Right lobe of liver (tissue), 6 donors: ENCODE measurements around the gene CCNL1. TPM values are rescaled to one million over a fixed set of nuclear protein-coding genes. Genes with fewer than 3 reads are reported as not detected.

ENCODE experiments used
- ATAC-seq, 4 donors: fragments of 200-7000 bp; cut with Tn5 transposase; one replicate each; pipeline ENCODE4 v1.9.1; 2020; ENCODE audit warnings: mild to moderate bottlenecking in 4 of 4, moderate library complexity in 4 of 4
- DNase-seq, 3 donors: peaks; one replicate each; pipeline ENCODE4 v3.0.0-alpha.2; 2020
- H3K27ac ChIP-seq, 3 donors: fragments of 200-600 bp; one replicate each; pipeline ENCODE4 v1.8.0; 2022
- H3K27me3 ChIP-seq, 2 donors: fragments of 200-600 bp; one replicate each; pipeline ENCODE4 v1.8.0; 2022
- H3K36me3 ChIP-seq, 4 donors: fragments of 200-600 bp; sonication (generic) in 1 of 4; one replicate each; pipeline versions ENCODE4 v1.5.1 to v1.8.0; 2017 to 2022; ENCODE audit warnings: control low read depth in 1 of 4
- H3K4me1 ChIP-seq, 4 donors: fragments of 200-600 bp; sonication (generic) in 1 of 4; one replicate each; pipeline versions ENCODE4 v1.5.1 to v1.8.0; 2017 to 2022; ENCODE audit warnings: control low read depth in 1 of 4
- H3K4me3 ChIP-seq, 3 donors: fragments of 200-600 bp; one replicate each; pipeline ENCODE4 v1.8.0; 2022
- H3K9me3 ChIP-seq, 4 donors: fragments of 200-600 bp; sonication (generic) in 1 of 4; one replicate each; pipeline versions ENCODE4 v1.5.1 to v1.8.0; 2017 to 2022; ENCODE audit warnings: control low read depth in 1 of 4
- POLR2A ChIP-seq: fragments of 450-650 bp; IDR thresholded peaks from one replicate; pipeline ENCODE4 v1.6.1; 2017; ENCODE audit warnings: antibody characterized with exemption, mild to moderate bottlenecking
- WGBS: methylation state at CpG from one replicate; pipeline ENCODE4 v1.1.6; 2018; ENCODE audit warnings: low coverage, low lambda C conversion rate; ENCODE audit not compliant: insufficient coverage; ENCODE audit errors: missing lambda C conversion rate; 5-methylcytosine and 5-hydroxymethylcytosine counted together
- intact Hi-C, 2 donors: fragments of 100-400 bp; cut with DNase I; formaldehyde crosslinking; loops; one replicate each; pipeline versions ENCODE4 v1.11.2 to v1.14.1; 2022
- total RNA-seq, 6 experiments: library from RNA; depleted of rRNA in 2 of 6; stranded (reverse); fragments of >200 nt in 2 of 6; fragmentation: NEBNext Ultra II Directional in 3 of 6; extraction: Animal tissue kit (Norgen Biotek cat#: 25700) in 3 of 6; gene quantifications; one replicate each; pipeline versions ENCODE4 v1.1.0 to v1.2.4, GENCODE V29; 2016 to 2023
- TF ChIP-seq, protein P1 (sequence below), 4 donors: fragments of 200-600 bp in 3 of 4; fragments of 450-650 bp in 1 of 4; IDR thresholded peaks; one replicate each; pipeline versions ENCODE4 v1.5.1 to v1.8.0; 2016 to 2022; ENCODE audit warnings: antibody characterized with exemption in 4 of 4, mild to moderate bottlenecking in 2 of 4
- donor health status: DM: no; HTN: yes; CAD: no.
- donor health status: DM: no; HTN: no; CAD: no.
- donor health status: DM: no; HTN: no; CAD: no.
- donor health status: DM: no; HTN: yes; CAD: no.
- donor health status: DM: no; HTN: yes; CAD: no.

The CCNL1 gene
- total RNA-seq, 6 experiments from 2014 or later: 34.0 to 153 (median 78.5) TPM

DNA sequence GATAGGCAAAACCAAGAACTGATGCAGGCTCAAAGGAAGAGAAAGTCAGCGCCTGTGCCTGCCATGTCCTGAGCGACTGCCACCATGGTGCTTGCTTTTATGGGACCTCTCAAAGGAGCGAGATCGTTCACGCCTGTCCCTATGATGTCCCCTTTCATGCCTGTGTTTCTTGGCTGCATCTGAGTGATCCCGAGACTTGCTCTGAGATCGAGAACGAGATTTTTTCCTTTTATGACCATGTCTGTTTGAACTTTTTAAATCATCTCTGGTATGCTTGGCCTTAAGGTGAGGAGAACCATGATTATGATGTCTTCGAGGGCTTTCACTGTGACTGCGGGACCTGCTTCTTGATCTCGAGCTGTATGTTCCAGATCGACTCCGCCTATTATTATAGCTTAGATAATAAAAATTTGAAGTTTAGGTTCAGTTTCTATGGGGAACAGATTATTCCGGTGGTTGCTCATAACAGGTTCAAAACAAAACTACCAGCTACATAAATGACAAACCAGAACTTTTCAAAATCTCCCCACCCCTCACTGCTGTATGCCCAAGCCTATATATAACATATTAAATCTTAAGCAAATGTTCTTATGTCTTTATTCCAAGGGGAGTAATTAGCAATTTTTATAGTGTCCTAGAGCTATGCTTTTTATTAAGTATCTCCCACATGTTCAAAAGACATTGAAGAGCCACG is 11.6 kb downstream of the CCNL1 start:
- no peaks in the 10 kb centered on the region for H3K27me3 ChIP-seq
- H3K36me3 ChIP-seq: peaks cover 19 to 100% (median 75%) of the 10 kb centered on the region in 4 donors
- TF ChIP-seq, protein P1, sequence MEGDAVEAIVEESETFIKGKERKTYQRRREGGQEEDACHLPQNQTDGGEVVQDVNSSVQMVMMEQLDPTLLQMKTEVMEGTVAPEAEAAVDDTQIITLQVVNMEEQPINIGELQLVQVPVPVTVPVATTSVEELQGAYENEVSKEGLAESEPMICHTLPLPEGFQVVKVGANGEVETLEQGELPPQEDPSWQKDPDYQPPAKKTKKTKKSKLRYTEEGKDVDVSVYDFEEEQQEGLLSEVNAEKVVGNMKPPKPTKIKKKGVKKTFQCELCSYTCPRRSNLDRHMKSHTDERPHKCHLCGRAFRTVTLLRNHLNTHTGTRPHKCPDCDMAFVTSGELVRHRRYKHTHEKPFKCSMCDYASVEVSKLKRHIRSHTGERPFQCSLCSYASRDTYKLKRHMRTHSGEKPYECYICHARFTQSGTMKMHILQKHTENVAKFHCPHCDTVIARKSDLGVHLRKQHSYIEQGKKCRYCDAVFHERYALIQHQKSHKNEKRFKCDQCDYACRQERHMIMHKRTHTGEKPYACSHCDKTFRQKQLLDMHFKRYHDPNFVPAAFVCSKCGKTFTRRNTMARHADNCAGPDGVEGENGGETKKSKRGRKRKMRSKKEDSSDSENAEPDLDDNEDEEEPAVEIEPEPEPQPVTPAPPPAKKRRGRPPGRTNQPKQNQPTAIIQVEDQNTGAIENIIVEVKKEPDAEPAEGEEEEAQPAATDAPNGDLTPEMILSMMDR (IDR thresholded peaks at IDR 0.05): no peak
- TF ChIP-seq POLR2A: peak; percentile 8
- ATAC-seq (peak; percentile 23 to 44 (median 29)), DNase-seq (no peak)
- H3K27ac ChIP-seq: no peak overlapping the region
- H3K4me1 ChIP-seq: no peaks in the 10 kb centered on the region
- intact Hi-C loops: loop anchor here in 1 of 2 donors (10.0 kb wide), 1 partner anchor 454 kb away; no protein-coding TSS in a partner anchor
- no peaks in the 10 kb centered on the region for H3K9me3 ChIP-seq
- H3K4me3 ChIP-seq: no peak overlapping the region
- 85% methylated on average over 13 of the region's 15 CpGs for WGBS

DNA sequence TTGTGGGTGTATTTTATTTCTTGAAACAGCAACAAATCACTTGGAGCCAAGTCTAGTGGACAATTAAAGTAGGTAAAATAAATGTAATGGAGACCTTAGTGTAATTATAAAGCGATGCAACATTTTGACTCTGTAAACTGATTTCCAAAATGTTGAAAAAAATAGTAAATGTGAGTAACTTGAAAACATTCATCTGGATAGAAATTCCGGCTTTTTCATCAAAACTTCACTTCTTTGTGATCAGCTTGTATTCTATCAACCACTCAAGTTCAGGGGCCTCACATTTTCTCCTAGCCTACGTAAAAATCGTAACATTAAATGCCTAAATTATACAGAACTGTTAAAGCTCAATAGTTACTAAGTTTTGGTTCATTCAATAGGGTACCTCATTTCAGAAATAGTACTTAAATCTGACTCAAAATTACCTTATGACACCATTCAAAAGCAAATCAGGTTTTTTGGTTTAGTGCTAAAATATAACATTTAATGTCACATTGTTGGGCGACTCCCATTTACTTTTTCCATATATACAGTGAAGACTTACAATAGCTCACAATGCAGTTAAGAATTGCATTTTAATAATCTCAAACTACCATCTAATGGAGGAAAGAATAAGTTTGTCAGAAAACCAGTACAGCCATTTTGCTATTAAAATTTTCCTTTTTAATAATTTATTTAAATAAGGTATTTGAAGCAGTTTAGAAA is 12.7 kb downstream of the CCNL1 start:
- peaks cover 19 to 100% (median 68%) of the 10 kb centered on the region in 4 donors for H3K36me3 ChIP-seq
- peak; percentile 24 for TF ChIP-seq POLR2A
- TF ChIP-seq, protein P1 (IDR thresholded peaks at IDR 0.05): no peak

DNA sequence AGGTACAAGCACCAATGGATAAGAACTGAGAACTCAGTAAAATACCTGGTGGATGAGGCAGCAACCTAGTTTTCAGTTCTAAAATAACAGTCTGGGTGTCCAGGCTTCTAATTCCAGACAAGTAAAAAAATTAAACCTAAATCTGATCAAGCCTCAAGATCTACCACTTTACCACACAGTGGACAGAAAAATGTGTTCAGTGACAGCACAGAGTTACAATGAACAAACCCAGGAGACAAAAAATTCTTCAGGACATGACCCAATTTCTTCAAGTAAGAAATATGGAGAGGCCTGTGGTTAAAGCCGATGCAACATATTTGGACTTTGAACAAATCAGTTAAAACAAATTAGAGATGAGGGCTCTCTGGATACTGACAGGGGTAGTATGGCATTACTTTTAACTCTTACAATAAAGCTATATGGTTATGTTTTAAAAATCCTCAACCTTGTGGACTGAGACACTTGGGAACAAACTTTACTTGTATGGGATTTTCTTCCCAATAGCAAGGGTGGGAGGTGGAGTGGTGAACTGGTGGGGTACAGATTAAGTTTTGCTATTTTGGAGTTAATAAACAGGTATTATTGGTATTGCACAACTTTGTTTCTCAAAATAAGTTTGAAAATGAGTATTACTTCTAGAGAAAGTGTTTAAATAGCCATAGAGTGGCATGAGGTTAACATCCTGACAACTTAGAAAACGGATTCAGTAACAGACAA is 14.2 kb downstream of the CCNL1 start:
- Histone ChIP-seq H3K36me3 (peaks cover 19 to 88% (median 53%) of the 10 kb centered on the region in 4 donors), H3K4me3 (no peak overlapping the region), H3K27me3 (no peaks in the 10 kb centered on the region), H3K9me3 (no peaks in the 10 kb centered on the region), H3K4me1 (no peaks in the 10 kb centered on the region), H3K27ac (no peak overlapping the region)
- TF ChIP-seq, protein P1 (IDR thresholded peaks at IDR 0.05): no peak
- no peak for TF ChIP-seq POLR2A
- ATAC-seq: no peak
- DNase-seq: no peak
- intact Hi-C loops: loop anchor here in 1 of 2 donors (10.0 kb wide), 1 partner anchor 451 kb away; no protein-coding TSS in a partner anchor
- WGBS: 55% methylated on average over 2 of the region's 2 CpGs

More for the DNA sequence above, 12.7 kb downstream of the CCNL1 start:
- H3K27me3 ChIP-seq: no peaks in the 10 kb centered on the region
- H3K4me1 ChIP-seq: no peaks in the 10 kb centered on the region
- DNase-seq (no peak), ATAC-seq (no peak)
- H3K4me3 ChIP-seq: no peak overlapping the region
- intact Hi-C loops: loop anchor here in 1 of 2 donors (10.0 kb wide), 1 partner anchor 452 kb away; no protein-coding TSS in a partner anchor
- no peak overlapping the region for H3K27ac ChIP-seq
- H3K9me3 ChIP-seq: no peaks in the 10 kb centered on the region
- WGBS: 94% methylated on average over 5 of the region's 5 CpGs

DNA sequence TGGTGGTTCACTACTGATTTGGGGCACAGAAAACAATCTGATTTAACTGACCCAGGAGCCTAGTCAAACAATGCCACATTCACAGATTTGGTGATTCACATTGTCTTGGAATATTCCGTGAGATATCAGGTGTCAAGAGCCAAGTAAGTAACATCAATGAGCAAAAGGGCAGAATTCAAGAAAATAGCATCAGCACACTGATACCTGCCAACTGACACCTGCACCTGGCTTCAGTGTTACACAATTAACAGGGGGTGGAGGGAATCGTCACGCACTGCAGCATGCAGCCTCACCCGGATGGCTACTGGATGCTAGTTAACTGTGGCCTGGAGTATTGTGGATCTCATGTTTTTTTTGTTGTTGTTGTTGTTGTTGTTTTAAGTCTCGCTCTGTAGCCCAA is 17.6 kb downstream of the CCNL1 start:
- intact Hi-C loops: loop anchor here in 1 of 2 donors (10.0 kb wide), 1 partner anchor 448 kb away; no protein-coding TSS in a partner anchor
- ATAC-seq: peak in 2 of 4 donors; percentile 15 to 17

More for the DNA sequence above, 17.6 kb downstream of the CCNL1 start:
- no peak for DNase-seq
- TF ChIP-seq, protein P1 (IDR thresholded peaks at IDR 0.05): no peak
- TF ChIP-seq POLR2A: no peak
- no peaks in the 10 kb centered on the region for H3K27me3 ChIP-seq
- no peak overlapping the region for H3K27ac ChIP-seq
- peaks cover 0 to 58% (median 25%) of the 10 kb centered on the region in 4 donors for H3K36me3 ChIP-seq
- H3K4me3 ChIP-seq: no peak overlapping the region
- H3K9me3 ChIP-seq: no peaks in the 10 kb centered on the region
- 50% methylated on average over 5 of the region's 5 CpGs for WGBS
- H3K4me1 ChIP-seq: peaks cover 0 to 1% (median 0%) of the 10 kb centered on the region in 4 donors
